CD4-positive, CD25-positive, alpha-beta regulatory T cell (primary cell): ENCODE data around the gene DRG2. TPM values are rescaled to one million over a fixed set of nuclear protein-coding genes. Genes with fewer than 3 reads are reported as not detected.

Experiments used
- ATAC-seq, 2 donors: fragments of 150-1000 bp; cut with Tn5 transposase; one replicate each; pipeline ENCODE4 v1.10.0; 2021; ENCODE audit warnings: low read depth in 2 of 2, moderate number of reproducible peaks in 2 of 2, moderate library complexity in 1 of 2
- DNase-seq, 3 donors: peaks; one replicate each; pipeline versions ENCODE4 v3.0.0 to v3.0.0-alpha.2; 2012 to 2022; ENCODE audit warnings: mixed read lengths in 1 of 3
- H3K27ac ChIP-seq: one replicate; pipeline ENCODE4 v1.7.0; 2013; ENCODE audit warnings: mild to moderate bottlenecking, low read length; ENCODE audit not compliant: insufficient read depth, poor library complexity, severe bottlenecking
- H3K27me3 ChIP-seq: one replicate; pipeline ENCODE4 v1.7.0; 2013; ENCODE audit warnings: low read length; ENCODE audit not compliant: control insufficient read depth, insufficient read depth
- H3K36me3 ChIP-seq: one replicate; pipeline ENCODE4 v1.7.0; 2013; ENCODE audit warnings: mild to moderate bottlenecking, low read length, moderate library complexity; ENCODE audit not compliant: control insufficient read depth, insufficient read depth
- H3K4me1 ChIP-seq: 2 replicates; pipeline ENCODE4 v1.7.0; 2013; ENCODE audit warnings: mild to moderate bottlenecking, low read length; ENCODE audit not compliant: insufficient read depth, control insufficient read depth, poor library complexity, severe bottlenecking
- H3K4me3 ChIP-seq: one replicate; pipeline ENCODE4 v1.7.0; 2013; ENCODE audit warnings: low read depth, mild to moderate bottlenecking, low read length, moderate library complexity
- H3K9me3 ChIP-seq, 2 experiments: 1 replicate in 1 of 2; 2 replicates in 1 of 2; pipeline ENCODE4 v1.7.0; 2013; ENCODE audit warnings: low read length in 2 of 2, mild to moderate bottlenecking in 1 of 2, moderate library complexity in 1 of 2; ENCODE audit not compliant: control insufficient read depth in 2 of 2
- H3K27ac Mint-ChIP-seq, 3 donors: one replicate each; pipeline ENCODE4 v1.8.0; 2020 to 2022; ENCODE audit warnings: mild to moderate bottlenecking in 3 of 3, mixed read lengths in 3 of 3, moderate library complexity in 2 of 3
- H3K27me3 Mint-ChIP-seq: one replicate; pipeline ENCODE4 v1.8.0; 2022; ENCODE audit warnings: mild to moderate bottlenecking, mixed read lengths
- H3K36me3 Mint-ChIP-seq: one replicate; pipeline ENCODE4 v1.8.0; 2020; ENCODE audit warnings: mixed read lengths
- H3K4me1 Mint-ChIP-seq, 4 donors: one replicate each; pipeline ENCODE4 v1.8.0; 2020 to 2022; ENCODE audit warnings: mixed read lengths in 4 of 4, mild to moderate bottlenecking in 1 of 4
- H3K4me3 Mint-ChIP-seq, 4 donors: one replicate each; pipeline ENCODE4 v1.8.0; 2020 to 2022; ENCODE audit warnings: mild to moderate bottlenecking in 4 of 4, mixed read lengths in 4 of 4, moderate library complexity in 3 of 4
- H3K9me3 Mint-ChIP-seq, 7 donors: one replicate each; pipeline ENCODE4 v1.8.0; 2020 to 2022; ENCODE audit warnings: mixed read lengths in 7 of 7, mild to moderate bottlenecking in 3 of 7, moderate library complexity in 2 of 7
- polyA plus RNA-seq, 4 donors: library from polyadenylated mRNA; unstranded; fragments of 300-500 nt; fragmentation: Illumina TruSeq; gene quantifications; one replicate each; pipeline ENCODE4 v1.2.3, GENCODE V29; 2021
- total RNA-seq: library from RNA; stranded (reverse); gene quantifications from one replicate; pipeline ENCODE4 v1.2.3, GENCODE V29; 2022

DRG2 gene
- total and polyA plus RNA-seq, 5 donors from 2014 or later: 36.4 to 54.5 (median 43.7) TPM

GRCh38 chr17:18119938-18120337, 32.2 kb downstream of the DRG2 start:
- Histone ChIP-seq H3K27me3 (no peaks in the 10 kb centered on the region), H3K9me3 (no peaks in the 10 kb centered on the region), H3K4me3 (no peak overlapping the region), H3K27ac (no peak overlapping the region), H3K36me3 (no peaks in the 10 kb centered on the region), H3K4me1 (no peaks in the 10 kb centered on the region)
- no peaks in the 10 kb centered on the region for H3K4me1 Mint-ChIP-seq
- peaks cover 0 to 4% (median 0%) of the 10 kb centered on the region in 7 donors for H3K9me3 Mint-ChIP-seq
- no peak for DNase-seq
- H3K36me3 Mint-ChIP-seq: no peaks in the 10 kb centered on the region
- no peaks in the 10 kb centered on the region for H3K27me3 Mint-ChIP-seq
- no peak for ATAC-seq
- no peak overlapping the region for H3K4me3 Mint-ChIP-seq
- H3K27ac Mint-ChIP-seq: no peak overlapping the region

GRCh38 chr17:18120461-18121017, 32.8 kb downstream of the DRG2 start:
- no peaks in the 10 kb centered on the region for H3K4me1 ChIP-seq
- no peak overlapping the region for H3K4me3 ChIP-seq
- H3K27me3 ChIP-seq: no peaks in the 10 kb centered on the region
- H3K4me1 Mint-ChIP-seq: no peaks in the 10 kb centered on the region
- H3K9me3 Mint-ChIP-seq: peaks cover 0 to 4% (median 0%) of the 10 kb centered on the region in 7 donors
- no peak overlapping the region for H3K27ac ChIP-seq
- H3K9me3 ChIP-seq: no peaks in the 10 kb centered on the region
- H3K36me3 Mint-ChIP-seq: no peaks in the 10 kb centered on the region
- DNase-seq (no peak), ATAC-seq (no peak)
- H3K27ac Mint-ChIP-seq: no peak overlapping the region
- H3K4me3 Mint-ChIP-seq: no peak overlapping the region
- no peaks in the 10 kb centered on the region for H3K36me3 ChIP-seq
- H3K27me3 Mint-ChIP-seq: no peaks in the 10 kb centered on the region

DNA sequence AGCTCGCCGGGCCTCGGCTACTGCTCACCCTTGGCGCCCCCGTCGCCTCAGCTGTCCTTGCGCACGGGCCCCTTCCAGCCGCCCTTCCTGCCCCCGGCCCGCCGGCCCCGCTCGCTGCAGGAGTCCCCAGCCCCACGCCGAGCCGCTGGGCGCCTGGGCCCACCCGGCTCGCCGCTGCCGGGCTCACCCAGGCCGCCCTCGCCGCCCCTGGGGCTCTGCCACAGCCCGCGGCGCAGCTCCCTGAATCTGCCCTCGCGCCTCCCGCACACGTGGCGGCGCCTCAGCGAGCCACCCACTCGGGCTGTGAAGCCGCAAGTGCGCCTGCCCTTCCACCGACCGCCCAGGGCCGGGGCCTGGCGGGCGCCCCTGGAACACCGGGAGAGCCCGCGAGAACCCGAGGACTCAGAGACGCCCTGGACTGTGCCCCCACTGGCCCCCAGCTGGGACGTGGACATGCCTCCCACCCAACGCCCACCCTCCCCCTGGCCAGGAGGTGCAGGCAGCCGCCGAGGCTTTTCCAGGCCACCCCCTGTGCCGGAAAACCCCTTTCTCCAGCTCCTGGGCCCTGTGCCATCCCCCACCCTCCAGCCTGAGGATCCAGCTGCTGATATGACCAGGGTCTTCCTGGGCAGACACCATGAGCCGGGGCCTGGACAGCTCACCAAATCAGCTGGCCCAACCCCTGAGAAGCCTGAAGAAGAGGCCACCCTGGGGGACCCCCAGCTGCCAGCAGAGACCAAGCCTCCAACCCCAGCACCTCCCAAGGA, 33.6 kb downstream of the DRG2 start:
- no peaks in the 10 kb centered on the region for H3K27me3 Mint-ChIP-seq
- no peak overlapping the region for H3K4me3 Mint-ChIP-seq
- Histone ChIP-seq H3K36me3 (no peaks in the 10 kb centered on the region), H3K4me3 (no peak overlapping the region), H3K27ac (no peak overlapping the region), H3K9me3 (no peaks in the 10 kb centered on the region), H3K4me1 (no peaks in the 10 kb centered on the region), H3K27me3 (no peaks in the 10 kb centered on the region)
- no peaks in the 10 kb centered on the region for H3K36me3 Mint-ChIP-seq
- no peak overlapping the region for H3K27ac Mint-ChIP-seq
- DNase-seq: no peak
- no peaks in the 10 kb centered on the region for H3K4me1 Mint-ChIP-seq
- ATAC-seq: no peak
- peaks cover 0 to 4% (median 0%) of the 10 kb centered on the region in 7 donors for H3K9me3 Mint-ChIP-seq

DNA sequence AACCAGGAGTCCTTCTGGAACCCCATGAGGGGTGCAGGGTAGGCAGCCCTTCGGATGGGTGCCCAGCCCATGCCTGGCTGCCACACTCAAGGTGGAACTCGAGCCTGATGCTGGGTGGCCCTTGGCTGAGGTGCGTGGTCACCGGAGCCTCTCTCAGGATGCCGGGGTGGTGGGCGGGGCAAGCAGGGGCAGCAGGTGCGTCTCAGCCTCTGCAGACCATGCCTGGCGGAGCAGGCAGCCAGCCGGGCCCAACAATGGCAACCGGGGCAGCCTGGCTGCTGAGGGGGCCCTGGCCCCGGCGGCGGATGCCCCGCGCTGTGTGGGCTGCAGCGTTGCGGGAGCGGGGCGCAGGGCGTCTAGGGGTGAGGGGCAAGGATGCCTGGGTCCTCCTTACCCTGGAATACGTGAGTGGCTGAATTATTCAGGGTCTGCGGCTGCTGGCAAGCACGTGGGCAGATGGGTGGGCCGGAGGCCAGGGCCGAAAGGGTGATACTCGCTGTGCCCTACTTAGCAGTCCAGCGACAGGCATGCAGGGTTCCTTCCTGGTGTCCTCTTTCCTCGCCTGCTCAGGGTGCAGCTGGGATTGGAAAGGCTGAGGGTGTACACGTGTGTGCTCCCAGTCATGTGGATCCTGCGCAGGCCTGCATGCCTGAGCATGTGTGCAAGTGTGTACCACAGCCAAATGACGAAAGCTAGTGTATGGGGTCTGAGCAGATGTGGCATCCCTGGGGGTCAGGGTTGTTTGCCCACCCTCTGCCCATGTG, 35.4 kb downstream of the DRG2 start:
- H3K27ac Mint-ChIP-seq: no peak overlapping the region
- no peaks in the 10 kb centered on the region for H3K36me3 Mint-ChIP-seq
- Histone ChIP-seq H3K9me3 (no peaks in the 10 kb centered on the region), H3K4me1 (no peaks in the 10 kb centered on the region), H3K4me3 (no peak overlapping the region), H3K36me3 (no peaks in the 10 kb centered on the region), H3K27me3 (no peaks in the 10 kb centered on the region), H3K27ac (no peak overlapping the region)
- H3K27me3 Mint-ChIP-seq: no peaks in the 10 kb centered on the region
- H3K9me3 Mint-ChIP-seq: peaks cover 0 to 2% (median 0%) of the 10 kb centered on the region in 7 donors
- no peak overlapping the region for H3K4me3 Mint-ChIP-seq
- H3K4me1 Mint-ChIP-seq: no peaks in the 10 kb centered on the region
- no peak for ATAC-seq
- no peak for DNase-seq

- H3K27ac ChIP-seq: no peak overlapping the region
- Mint-ChIP-seq H3K27me3 (no peaks in the 10 kb centered on the region), H3K27ac (no peak overlapping the region), H3K4me1 (no peaks in the 10 kb centered on the region), H3K4me3 (no peak overlapping the region), H3K36me3 (no peaks in the 10 kb centered on the region), H3K9me3 (peaks cover 0 to 2% (median 0%) of the 10 kb centered on the region in 7 donors)
- ATAC-seq (no peak), DNase-seq (no peak)
- no peaks in the 10 kb centered on the region for H3K36me3 ChIP-seq
- H3K9me3 ChIP-seq: no peaks in the 10 kb centered on the region
- no peaks in the 10 kb centered on the region for H3K27me3 ChIP-seq
- H3K4me3 ChIP-seq: no peak overlapping the region
- no peaks in the 10 kb centered on the region for H3K4me1 ChIP-seq
These were observed 36.8 kb downstream of the DRG2 start for GRCh38 chr17:18124345-18125126.

DNA sequence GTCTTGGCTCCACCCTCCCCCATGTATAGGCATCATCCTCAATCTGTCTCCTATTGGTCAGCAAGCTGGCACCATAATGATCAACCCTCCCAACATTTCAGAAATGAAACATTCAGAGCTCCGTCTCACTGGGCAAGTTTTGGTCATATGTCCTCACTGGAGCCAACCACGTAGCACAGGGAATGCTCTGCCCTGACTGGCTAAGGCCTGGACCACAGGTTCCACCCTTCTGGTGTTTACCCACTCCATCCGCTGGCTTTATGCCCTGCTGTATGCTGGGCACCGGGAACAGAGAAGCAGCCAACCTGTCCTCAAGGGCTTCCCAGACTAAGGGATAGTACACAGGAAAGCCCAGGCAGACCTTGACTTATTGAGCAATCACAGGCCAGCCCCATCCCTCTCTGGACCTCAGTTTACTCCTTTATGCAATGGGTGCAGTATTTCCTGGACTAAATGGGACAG, 41.3 kb downstream of the DRG2 start:
- no peaks in the 10 kb centered on the region for H3K9me3 ChIP-seq
- no peaks in the 10 kb centered on the region for H3K9me3 Mint-ChIP-seq
- DNase-seq (no peak), ATAC-seq (no peak)
- H3K27ac ChIP-seq: no peak overlapping the region
- no peak overlapping the region for H3K4me3 Mint-ChIP-seq
- H3K27me3 Mint-ChIP-seq: no peaks in the 10 kb centered on the region
- no peaks in the 10 kb centered on the region for H3K4me1 Mint-ChIP-seq
- H3K36me3 Mint-ChIP-seq: no peaks in the 10 kb centered on the region
- H3K27me3 ChIP-seq: no peaks in the 10 kb centered on the region
- H3K36me3 ChIP-seq: no peaks in the 10 kb centered on the region
- no peaks in the 10 kb centered on the region for H3K4me1 ChIP-seq
- H3K4me3 ChIP-seq: no peak overlapping the region
- H3K27ac Mint-ChIP-seq: peak overlapping the region in 2 of 3 donors; percentile 14 to 68

DNA sequence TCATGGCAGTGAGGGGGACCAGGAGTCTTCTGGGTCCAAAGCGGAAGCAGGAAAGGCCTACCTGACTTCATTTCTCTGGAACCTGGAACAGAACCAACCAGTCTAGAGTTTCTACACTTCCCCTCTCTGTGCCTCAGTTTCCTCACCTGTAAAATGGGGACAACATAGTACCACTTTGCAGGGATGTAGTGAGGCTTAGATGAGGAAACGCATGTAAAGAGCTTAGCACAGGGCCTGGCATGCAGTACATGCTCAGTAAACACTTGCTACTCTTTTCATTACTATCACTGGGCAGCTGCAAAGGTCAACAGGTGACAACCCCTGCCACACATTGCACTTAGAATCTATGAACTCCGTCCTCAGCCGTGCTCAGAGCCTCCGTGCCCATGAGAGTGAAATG, 45.0 kb downstream of the DRG2 start:
- H3K27ac Mint-ChIP-seq: peak overlapping the region in 1 of 3 donors; percentile 45
- no peaks in the 10 kb centered on the region for H3K27me3 Mint-ChIP-seq
- H3K27me3 ChIP-seq: no peaks in the 10 kb centered on the region
- no peak overlapping the region for H3K27ac ChIP-seq
- no peaks in the 10 kb centered on the region for H3K9me3 Mint-ChIP-seq
- no peak for DNase-seq
- H3K4me3 ChIP-seq: no peak overlapping the region
- no peaks in the 10 kb centered on the region for H3K4me1 Mint-ChIP-seq
- H3K36me3 Mint-ChIP-seq: no peaks in the 10 kb centered on the region
- H3K9me3 ChIP-seq: no peaks in the 10 kb centered on the region
- no peaks in the 10 kb centered on the region for H3K4me1 ChIP-seq
- H3K4me3 Mint-ChIP-seq: no peak overlapping the region
- no peak for ATAC-seq
- H3K36me3 ChIP-seq: no peaks in the 10 kb centered on the region
